ENCODE data around the gene TOMM20. TPM values are rescaled to one million over a fixed set of nuclear protein-coding genes. Genes with fewer than 3 reads are reported as not detected.
"Not testable (repeated sequence)": the region's sequence is repeated elsewhere in the genome, so short reads cannot be mapped to it uniquely, and the experiment has no call there.

Gene TOMM20
- total RNA-seq, 2 donors from 2014 or later = 237 to 252 TPM

GRCh38 chr1:235073331-235073967 lies 55.2 kb downstream of the TOMM20 start:
- WGBS, 2 experiments (ENCODE audit: insufficient coverage in 1 of 2, insufficient read length in 1 of 2) = 93 to 94% methylated on average over 14 to 20 of the region's 20 CpGs
- H3K4me3 Mint-ChIP-seq = no peak overlapping the region
- H3K4me1 ChIP-seq (ENCODE audit: control insufficient read depth, insufficient read depth, low read length) = peaks cover 5% of the 10 kb centered on the region

GRCh38 chr1:235072577-235072976 lies 56.1 kb downstream of the TOMM20 start:
- not testable (repeated sequence) for H3K27ac Mint-ChIP-seq; H3K4me3 Mint-ChIP-seq; H3K27ac ChIP-seq (ENCODE audit: low read depth, low read length); H3K9ac ChIP-seq (ENCODE audit: extremely low read depth, low read length, poor library complexity, severe bottlenecking); H3K36me3 Mint-ChIP-seq (ENCODE audit: low read depth); DNase-seq; H3K4me1 ChIP-seq (ENCODE audit: control insufficient read depth, insufficient read depth, low read length); H3K9me3 ChIP-seq (ENCODE audit: control insufficient read depth, low read length); H3K4me3 ChIP-seq (ENCODE audit: low read length); H3K36me3 ChIP-seq (ENCODE audit: control insufficient read depth, insufficient read depth, low read length); H3K27me3 ChIP-seq (ENCODE audit: control insufficient read depth, insufficient read depth, low read length, poor library complexity, severe bottlenecking); H3K27me3 Mint-ChIP-seq (ENCODE audit: insufficient read depth); H3K9me3 Mint-ChIP-seq
- peaks cover 12% of the 10 kb centered on the region for H3K4me1 Mint-ChIP-seq
- 88 to 98% methylated on average over 1 to 3 of the region's 3 CpGs for WGBS, 2 experiments (ENCODE audit: insufficient coverage in 1 of 2, insufficient read length in 1 of 2)

More at GRCh38 chr1:235073331-235073967, 55.2 kb downstream of the TOMM20 start:
- Mint-ChIP-seq H3K9me3 (no peaks in the 10 kb centered on the region), H3K27ac (no peak overlapping the region), H3K36me3 (ENCODE audit: low read depth) (no peaks in the 10 kb centered on the region), H3K4me1 (peaks cover 9% of the 10 kb centered on the region), H3K27me3 (ENCODE audit: insufficient read depth) (no peaks in the 10 kb centered on the region)
- no peak overlapping the region for H3K9ac ChIP-seq (ENCODE audit: extremely low read depth, low read length, poor library complexity, severe bottlenecking)
- TF ChIP-seq CTCF (conservative IDR thresholded peaks at IDR 0.05) = no peak
- H3K36me3 ChIP-seq (ENCODE audit: control insufficient read depth, insufficient read depth, low read length) = no peaks in the 10 kb centered on the region
- H3K27ac ChIP-seq (ENCODE audit: low read depth, low read length) = no peak overlapping the region
- no peak overlapping the region for H3K4me3 ChIP-seq (ENCODE audit: low read length)
- DNase-seq = no peak
- H3K9me3 ChIP-seq (ENCODE audit: control insufficient read depth, low read length) = no peaks in the 10 kb centered on the region
- no peaks in the 10 kb centered on the region for H3K27me3 ChIP-seq (ENCODE audit: control insufficient read depth, insufficient read depth, low read length, poor library complexity, severe bottlenecking)

GRCh38 chr1:235072096-235072495 lies 56.5 kb downstream of the TOMM20 start:
- 78 to 96% methylated on average over 5 to 6 of the region's 6 CpGs for whole genome bisulfite sequencing, 2 experiments (ENCODE audit: insufficient coverage in 1 of 2, insufficient read length in 1 of 2)
- Histone ChIP-seq H3K4me1 (ENCODE audit: control insufficient read depth, insufficient read depth, low read length) (peaks cover 5% of the 10 kb centered on the region), H3K9me3 (ENCODE audit: control insufficient read depth, low read length) (no peaks in the 10 kb centered on the region), H3K9ac (ENCODE audit: extremely low read depth, low read length, poor library complexity, severe bottlenecking) (no peak overlapping the region), H3K27me3 (ENCODE audit: control insufficient read depth, insufficient read depth, low read length, poor library complexity, severe bottlenecking) (no peaks in the 10 kb centered on the region), H3K27ac (ENCODE audit: low read depth, low read length) (no peak overlapping the region), H3K36me3 (ENCODE audit: control insufficient read depth, insufficient read depth, low read length) (no peaks in the 10 kb centered on the region), H3K4me3 (ENCODE audit: low read length) (no peak overlapping the region)
- Mint-ChIP-seq H3K36me3 (ENCODE audit: low read depth) (no peaks in the 10 kb centered on the region), H3K4me1 (peaks cover 12% of the 10 kb centered on the region), H3K9me3 (no peaks in the 10 kb centered on the region), H3K27ac (no peak overlapping the region), H3K4me3 (no peak overlapping the region), H3K27me3 (ENCODE audit: insufficient read depth) (no peaks in the 10 kb centered on the region)
- no peak for TF ChIP-seq CTCF (conservative IDR thresholded peaks at IDR 0.05)
- DNase-seq = no peak

- Mint-ChIP-seq H3K27me3 (ENCODE audit: insufficient read depth) (no peaks in the 10 kb centered on the region), H3K27ac (no peak overlapping the region), H3K4me1 (peaks cover 12% of the 10 kb centered on the region), H3K9me3 (no peaks in the 10 kb centered on the region), H3K36me3 (ENCODE audit: low read depth) (no peaks in the 10 kb centered on the region), H3K4me3 (no peak overlapping the region)
- Histone ChIP-seq H3K27me3 (ENCODE audit: control insufficient read depth, insufficient read depth, low read length, poor library complexity, severe bottlenecking) (no peaks in the 10 kb centered on the region), H3K4me3 (ENCODE audit: low read length) (no peak overlapping the region), H3K4me1 (ENCODE audit: control insufficient read depth, insufficient read depth, low read length) (peaks cover 5% of the 10 kb centered on the region), H3K9me3 (ENCODE audit: control insufficient read depth, low read length) (no peaks in the 10 kb centered on the region), H3K9ac (ENCODE audit: extremely low read depth, low read length, poor library complexity, severe bottlenecking) (no peak overlapping the region), H3K36me3 (ENCODE audit: control insufficient read depth, insufficient read depth, low read length) (no peaks in the 10 kb centered on the region), H3K27ac (ENCODE audit: low read depth, low read length) (no peak overlapping the region)
- no peak for TF ChIP-seq CTCF (conservative IDR thresholded peaks at IDR 0.05)
- DNase-seq = no peak
Observed at GRCh38 chr1:235070819-235071218, 57.8 kb downstream of the TOMM20 start.

Data from endodermal cell (in vitro differentiated cells).